ENCODE measurements around the gene GOSR1.

DNA sequence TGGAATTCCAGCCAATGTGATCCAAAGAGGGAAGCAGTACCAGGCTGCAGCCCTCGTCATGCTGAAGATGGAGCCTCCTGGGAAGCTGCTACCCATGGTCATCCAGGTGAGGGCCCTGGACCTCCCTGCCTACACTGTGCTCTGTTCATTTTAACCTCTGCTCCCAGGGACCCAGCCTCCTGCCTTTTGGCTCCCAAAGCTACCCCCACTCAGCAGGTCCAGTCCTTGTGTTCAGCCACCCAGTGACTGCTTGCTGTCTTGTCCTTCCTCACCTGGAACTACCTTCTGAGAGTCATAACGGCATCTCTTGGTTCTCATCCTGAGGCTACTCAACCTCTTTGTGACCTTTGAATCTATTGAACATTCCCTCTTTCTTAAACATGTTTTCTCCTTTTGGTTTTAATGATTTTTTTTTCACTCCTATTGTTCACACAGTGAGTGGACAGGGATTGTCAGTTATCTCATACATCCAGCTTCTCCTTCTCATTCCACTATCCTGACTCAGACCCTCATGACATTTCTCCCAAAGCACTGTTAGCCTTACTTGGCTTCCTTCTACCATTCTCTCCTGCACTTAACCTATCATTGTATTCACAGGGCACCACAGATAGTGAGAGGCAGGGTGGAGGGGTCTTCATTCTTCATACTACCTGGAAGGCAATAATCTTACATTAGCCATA, 53.3 kb downstream of the GOSR1 start:
- TF ChIP-seq, protein P1, sequence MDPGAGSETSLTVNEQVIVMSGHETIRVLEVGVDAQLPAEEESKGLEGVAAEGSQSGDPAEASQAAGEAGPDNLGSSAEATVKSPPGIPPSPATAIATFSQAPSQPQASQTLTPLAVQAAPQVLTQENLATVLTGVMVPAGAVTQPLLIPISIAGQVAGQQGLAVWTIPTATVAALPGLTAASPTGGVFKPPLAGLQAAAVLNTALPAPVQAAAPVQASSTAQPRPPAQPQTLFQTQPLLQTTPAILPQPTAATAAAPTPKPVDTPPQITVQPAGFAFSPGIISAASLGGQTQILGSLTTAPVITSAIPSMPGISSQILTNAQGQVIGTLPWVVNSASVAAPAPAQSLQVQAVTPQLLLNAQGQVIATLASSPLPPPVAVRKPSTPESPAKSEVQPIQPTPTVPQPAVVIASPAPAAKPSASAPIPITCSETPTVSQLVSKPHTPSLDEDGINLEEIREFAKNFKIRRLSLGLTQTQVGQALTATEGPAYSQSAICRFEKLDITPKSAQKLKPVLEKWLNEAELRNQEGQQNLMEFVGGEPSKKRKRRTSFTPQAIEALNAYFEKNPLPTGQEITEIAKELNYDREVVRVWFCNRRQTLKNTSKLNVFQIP (CRISPR knock-in tag; IDR thresholded peaks at IDR 0.05; ENCODE audit: borderline replicate concordance, low read depth) = no peak
- TF ChIP-seq ZFP3 (CRISPR knock-in tag; IDR thresholded peaks at IDR 0.05) (no peak), CREB5 (CRISPR knock-in tag; IDR thresholded peaks at IDR 0.05; ENCODE audit: low read depth) (no peak), RARB (CRISPR knock-in tag; IDR thresholded peaks at IDR 0.05) (no peak), GLIS3 (CRISPR knock-in tag; IDR thresholded peaks at IDR 0.05) (no peak), ZNF8 (CRISPR knock-in tag; IDR thresholded peaks at IDR 0.05) (no peak), ARNTL (CRISPR knock-in tag; IDR thresholded peaks at IDR 0.05; ENCODE audit: borderline replicate concordance, low read depth) (no peak)

Data from SK-N-SH treated with all-trans-retinoic acid at 6 μM for 48 hours (cell line).